Stimulated activated naive CD8-positive, alpha-beta T cell treated with anti-CD3 and anti-CD28 coated beads, Interleukin-15, amount 100 ng/mL, for 72 hours (primary cell): ENCODE data around the gene SLC28A3.
"Not testable (repeated sequence)": the region's sequence is repeated elsewhere in the genome, so short reads cannot be mapped to it uniquely, and the experiment has no call there.

Experiments
- ATAC-seq: fragments of 150-1000 bp; cut with Tn5 transposase; 2 replicates; pipeline ENCODE4 v1.10.0; 2021; ENCODE audit warnings: mild to moderate bottlenecking, moderate library complexity
- DNase-seq, 2 donors: peaks; one replicate each; pipeline ENCODE4 v3.0.0; 2021 to 2022
- H3K27ac Mint-ChIP-seq, 2 donors: one replicate each; pipeline ENCODE4 v1.8.0; 2022; ENCODE audit warnings: mild to moderate bottlenecking in 2 of 2, mixed read lengths in 2 of 2, moderate library complexity in 2 of 2
- H3K27me3 Mint-ChIP-seq: one replicate; pipeline ENCODE4 v1.8.0; 2022; ENCODE audit warnings: mixed read lengths
- H3K4me1 Mint-ChIP-seq: one replicate; pipeline ENCODE4 v1.8.0; 2022; ENCODE audit warnings: mild to moderate bottlenecking, mixed read lengths
- H3K4me3 Mint-ChIP-seq, 2 donors: one replicate each; pipeline ENCODE4 v1.8.0; 2022; ENCODE audit warnings: mild to moderate bottlenecking in 2 of 2, mixed read lengths in 2 of 2, moderate library complexity in 1 of 2
- H3K9me3 Mint-ChIP-seq, 2 donors: one replicate each; pipeline ENCODE4 v1.8.0; 2022; ENCODE audit warnings: mixed read lengths in 2 of 2

Gene SLC28A3

GRCh38 chr9:84364894-84365490, 24.4 kb upstream of the SLC28A3 start:
- not testable (repeated sequence) for ATAC-seq, H3K4me1 Mint-ChIP-seq, DNase-seq, H3K27me3 Mint-ChIP-seq, H3K27ac Mint-ChIP-seq, H3K4me3 Mint-ChIP-seq
- peaks cover 6 to 12% of the 10 kb centered on the region in 2 donors for H3K9me3 Mint-ChIP-seq

- Mint-ChIP-seq H3K4me3 (no peak overlapping the region), H3K9me3 (peaks cover 6 to 12% of the 10 kb centered on the region in 2 donors), H3K4me1 (no peaks in the 10 kb centered on the region), H3K27me3 (no peaks in the 10 kb centered on the region), H3K27ac (no peak overlapping the region)
- no peak for DNase-seq
- no peak for ATAC-seq
Observed at GRCh38 chr9:84361645-84362044, 21.1 kb upstream of the SLC28A3 start.

- Mint-ChIP-seq H3K9me3 (no peaks in the 10 kb centered on the region), H3K4me1 (no peaks in the 10 kb centered on the region), H3K27me3 (no peaks in the 10 kb centered on the region), H3K4me3 (no peak overlapping the region), H3K27ac (peak overlapping the region in 1 of 2 donors; percentile 46)
- DNase-seq (no peak), ATAC-seq (no peak)
Observed at GRCh38 chr9:84357275-84357674, 16.7 kb upstream of the SLC28A3 start.

GRCh38 chr9:84354035-84354434, 13.5 kb upstream of the SLC28A3 start:
- Mint-ChIP-seq H3K27me3 (no peaks in the 10 kb centered on the region), H3K4me1 (no peaks in the 10 kb centered on the region), H3K27ac (no peak overlapping the region), H3K4me3 (no peak overlapping the region), H3K9me3 (no peaks in the 10 kb centered on the region)
- DNase-seq = no peak
- ATAC-seq = no peak

- no peaks in the 10 kb centered on the region for H3K9me3 Mint-ChIP-seq
- ATAC-seq (no peak), DNase-seq (no peak)
- H3K27ac Mint-ChIP-seq = no peak overlapping the region
- H3K27me3 Mint-ChIP-seq = no peaks in the 10 kb centered on the region
- H3K4me3 Mint-ChIP-seq = no peak overlapping the region
- H3K4me1 Mint-ChIP-seq = no peaks in the 10 kb centered on the region
Observed at GRCh38 chr9:84349671-84350070, 9.1 kb upstream of the SLC28A3 start.

GRCh38 chr9:84343111-84343521, 2.6 kb upstream of the SLC28A3 start:
- no peak for DNase-seq
- Mint-ChIP-seq H3K4me1 (no peaks in the 10 kb centered on the region), H3K4me3 (no peak overlapping the region), H3K27ac (no peak overlapping the region), H3K9me3 (no peaks in the 10 kb centered on the region), H3K27me3 (no peaks in the 10 kb centered on the region)
- ATAC-seq = no peak

GRCh38 chr9:84339962-84340361, 596 bp downstream of the SLC28A3 start:
- DNase-seq (no peak), ATAC-seq (no peak)
- H3K27me3 Mint-ChIP-seq = no peaks in the 10 kb centered on the region
- no peak overlapping the region for H3K27ac Mint-ChIP-seq
- H3K9me3 Mint-ChIP-seq = no peaks in the 10 kb centered on the region
- H3K4me3 Mint-ChIP-seq = no peak overlapping the region
- no peaks in the 10 kb centered on the region for H3K4me1 Mint-ChIP-seq

- no peak overlapping the region for H3K4me3 Mint-ChIP-seq
Observed at GRCh38 chr9:84339503-84339902, 1.1 kb downstream of the SLC28A3 start.

GRCh38 chr9:84338792-84339191, 1.8 kb downstream of the SLC28A3 start:
- Mint-ChIP-seq H3K27ac (no peak overlapping the region), H3K27me3 (no peaks in the 10 kb centered on the region), H3K9me3 (no peaks in the 10 kb centered on the region), H3K4me1 (no peaks in the 10 kb centered on the region), H3K4me3 (no peak overlapping the region)
- ATAC-seq = no peak
- no peak for DNase-seq

More at GRCh38 chr9:84339503-84339902, 1.1 kb downstream of the SLC28A3 start:
- Mint-ChIP-seq H3K27ac (no peak overlapping the region), H3K27me3 (no peaks in the 10 kb centered on the region), H3K9me3 (no peaks in the 10 kb centered on the region), H3K4me1 (no peaks in the 10 kb centered on the region)
- no peak for ATAC-seq
- DNase-seq = no peak

GRCh38 chr9:84337252-84337651, 3.3 kb downstream of the SLC28A3 start:
- Mint-ChIP-seq H3K27me3 (no peaks in the 10 kb centered on the region), H3K4me1 (no peaks in the 10 kb centered on the region), H3K4me3 (no peak overlapping the region), H3K27ac (no peak overlapping the region), H3K9me3 (no peaks in the 10 kb centered on the region)
- ATAC-seq (no peak), DNase-seq (no peak)

- Mint-ChIP-seq H3K4me3 (no peak overlapping the region), H3K27me3 (peaks cover 18% of the 10 kb centered on the region), H3K9me3 (peaks cover 6 to 7% of the 10 kb centered on the region in 2 donors), H3K27ac (no peak overlapping the region), H3K4me1 (no peaks in the 10 kb centered on the region)
- DNase-seq (no peak), ATAC-seq (no peak)
Observed at GRCh38 chr9:84331119-84331809, 9.3 kb downstream of the SLC28A3 start.

GRCh38 chr9:84330246-84330645, 10.3 kb downstream of the SLC28A3 start:
- DNase-seq = no peak
- ATAC-seq = no peak
- Mint-ChIP-seq H3K27ac (peak overlapping the region in 1 of 2 donors; percentile 0), H3K4me3 (no peak overlapping the region), H3K27me3 (peaks cover 18% of the 10 kb centered on the region), H3K4me1 (no peaks in the 10 kb centered on the region), H3K9me3 (peaks cover 6 to 7% of the 10 kb centered on the region in 2 donors)

- ATAC-seq (no peak), DNase-seq (no peak)
- H3K9me3 Mint-ChIP-seq = peaks cover 6 to 7% of the 10 kb centered on the region in 2 donors
- H3K4me3 Mint-ChIP-seq = no peak overlapping the region
- H3K4me1 Mint-ChIP-seq = no peaks in the 10 kb centered on the region
- peaks cover 18% of the 10 kb centered on the region for H3K27me3 Mint-ChIP-seq
- H3K27ac Mint-ChIP-seq = no peak overlapping the region
Observed at GRCh38 chr9:84327184-84327583, 13.4 kb downstream of the SLC28A3 start.

GRCh38 chr9:84325347-84325973, 15.1 kb downstream of the SLC28A3 start:
- ATAC-seq (no peak), DNase-seq (no peak)
- Mint-ChIP-seq H3K4me3 (no peak overlapping the region), H3K9me3 (peaks cover 6 to 7% of the 10 kb centered on the region in 2 donors), H3K4me1 (no peaks in the 10 kb centered on the region), H3K27me3 (peaks cover 8% of the 10 kb centered on the region), H3K27ac (no peak overlapping the region)

GRCh38 chr9:84324811-84325210, 15.7 kb downstream of the SLC28A3 start:
- ATAC-seq (no peak), DNase-seq (no peak)
- H3K27ac Mint-ChIP-seq = no peak overlapping the region
- peaks cover 6 to 7% of the 10 kb centered on the region in 2 donors for H3K9me3 Mint-ChIP-seq
- H3K27me3 Mint-ChIP-seq = peaks cover 8% of the 10 kb centered on the region
- H3K4me3 Mint-ChIP-seq = no peak overlapping the region
- no peaks in the 10 kb centered on the region for H3K4me1 Mint-ChIP-seq

- no peaks in the 10 kb centered on the region for H3K4me1 Mint-ChIP-seq
- peak overlapping the region in 1 of 2 donors; percentile 7 for H3K27ac Mint-ChIP-seq
- H3K27me3 Mint-ChIP-seq = peaks cover 4% of the 10 kb centered on the region
- no peak for ATAC-seq
- peaks cover 3 to 4% of the 10 kb centered on the region in 2 donors for H3K9me3 Mint-ChIP-seq
- no peak for DNase-seq
- H3K4me3 Mint-ChIP-seq = no peak overlapping the region
Observed at GRCh38 chr9:84323858-84324257, 16.7 kb downstream of the SLC28A3 start.
